ENCODE results near the gene NPPC.
"Not testable (repeated sequence)": the region's sequence is repeated elsewhere in the genome, so short reads cannot be mapped to it uniquely, and the experiment has no call there.

NPPC gene

GRCh38 chr2:231884438-231885140 lies 41.6 kb downstream of the NPPC start:
- no peak for DNase-seq

GRCh38 chr2:231883468-231883881 lies 42.7 kb downstream of the NPPC start:
- DNase-seq = no peak

DNA sequence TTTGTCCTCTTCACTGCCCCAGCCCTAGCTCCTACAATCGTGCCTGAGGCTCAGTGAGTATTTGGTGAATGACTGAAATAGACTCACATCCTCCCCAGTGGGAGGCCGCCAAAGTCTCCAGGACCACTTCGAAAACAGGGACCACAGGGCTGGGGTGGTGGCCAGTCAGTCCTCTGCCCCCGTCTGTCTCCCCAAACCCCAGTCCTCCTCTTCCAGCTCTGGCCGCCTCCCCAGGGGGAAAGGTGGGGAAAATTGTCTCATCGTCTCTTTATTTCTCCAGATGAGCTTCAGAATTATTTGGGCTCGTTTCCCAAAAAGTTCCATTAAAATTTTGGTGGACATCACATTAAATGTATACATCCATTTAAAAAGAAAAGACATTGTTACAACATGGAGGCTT lies 43.5 kb downstream of the NPPC start:
- no peak for DNase-seq

DNA sequence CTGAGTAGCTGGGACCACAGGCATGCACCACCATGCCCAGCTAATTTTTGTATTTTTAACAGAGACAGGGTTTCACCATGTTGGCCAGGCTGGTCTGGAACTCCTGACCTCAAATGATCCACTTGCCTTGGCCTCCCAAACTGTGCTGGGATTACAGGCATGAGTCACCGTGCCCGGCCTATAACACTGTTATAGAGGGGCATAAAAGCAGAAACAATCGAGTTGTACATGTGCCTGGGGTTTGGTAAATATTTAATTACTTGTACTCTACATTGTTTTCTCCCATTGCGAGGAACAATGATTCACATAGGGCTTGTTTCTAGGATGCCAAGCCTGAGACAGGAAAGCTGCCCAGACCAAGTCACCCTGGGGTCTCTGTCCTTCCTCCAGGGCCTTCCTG lies 45.8 kb downstream of the NPPC start:
- not testable (repeated sequence) for DNase-seq

- no peak for DNase-seq
Observed at GRCh38 chr2:231879216-231879615, 47.0 kb downstream of the NPPC start.

DNA sequence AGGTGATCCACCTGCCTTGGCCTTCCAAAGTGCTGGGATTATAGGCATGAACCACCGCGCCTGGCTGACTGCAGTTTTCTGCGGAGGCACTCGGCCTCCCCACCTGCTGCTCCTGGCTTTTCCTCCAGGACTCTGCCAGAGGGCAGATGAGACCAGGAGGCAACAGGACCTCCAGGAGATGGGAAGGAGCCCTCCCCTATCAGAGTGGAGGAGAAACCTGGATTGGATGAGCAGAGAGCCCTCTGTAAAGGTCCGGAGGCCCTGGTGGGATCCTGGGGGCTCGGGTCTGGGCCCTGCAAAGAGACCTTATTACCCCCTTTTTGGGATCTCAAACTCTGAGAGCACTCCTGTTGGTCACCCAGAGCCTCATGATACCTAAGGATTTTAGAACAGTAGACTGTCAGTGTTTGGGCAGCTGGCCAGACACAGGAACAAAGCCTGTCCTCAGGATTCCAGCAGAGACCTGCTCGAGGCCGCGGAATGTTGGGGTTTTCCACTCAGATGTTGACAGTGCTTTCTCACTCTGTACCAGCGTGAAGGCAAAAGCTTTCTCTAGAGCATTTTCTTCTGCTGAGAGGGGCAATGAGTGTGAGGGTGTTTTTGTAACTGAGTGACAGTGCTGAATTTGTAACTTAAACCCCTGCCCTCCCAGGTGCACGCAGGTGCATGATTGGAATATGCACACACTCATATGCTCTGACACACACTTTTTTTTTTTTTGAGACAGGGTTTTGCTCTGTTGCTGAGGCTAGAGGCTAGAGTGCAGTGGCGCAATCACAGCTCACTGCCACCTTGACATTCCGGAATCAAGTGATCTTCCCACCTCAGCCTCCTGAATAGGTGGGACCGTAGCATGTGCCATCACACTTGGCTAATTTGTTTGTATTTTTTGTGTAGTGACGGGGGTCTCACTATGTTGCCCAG lies 48.4 kb downstream of the NPPC start:
- no peak for DNase-seq

DNA sequence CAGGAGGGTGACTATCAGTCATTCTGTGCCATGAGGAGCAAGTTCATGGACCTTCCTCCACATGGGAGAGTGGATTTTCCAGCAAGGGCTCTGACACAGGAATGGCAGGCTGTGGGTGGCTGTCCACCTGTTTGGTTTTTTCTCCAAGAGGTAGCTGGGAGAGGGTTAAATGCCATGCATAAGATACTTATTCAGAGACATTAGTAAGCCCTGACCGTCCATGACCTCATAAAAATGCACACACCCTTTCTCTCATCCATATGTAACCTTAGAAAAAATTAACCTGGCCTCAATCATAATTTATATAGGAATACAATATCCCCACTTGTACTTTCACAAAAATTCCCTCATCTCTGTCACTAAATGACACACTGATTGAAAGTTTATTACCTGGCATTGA lies 51.3 kb downstream of the NPPC start:
- no peak for DNase-seq

All from CD4-positive, alpha-beta T cell treated with Interferon gamma for 1 hour (primary cell).